AG08396 (cell line): Measurements from ENCODE around the gene SLC29A1.
A peak's percentile ranks its signal among the peaks of the same experiment; 100 is the strongest.

Experiments
- DNase-seq: peaks from one replicate; pipeline ENCODE4 v3.0.0; 2012; ENCODE audit warnings: low spot score, mixed read lengths

The SLC29A1 gene

GRCh38 chr6:44255105-44255808 lies 31.9 kb downstream of the SLC29A1 start:
- DNase-seq, result no peak

- DNase-seq, result no peak
Measured at GRCh38 chr6:44255871-44256774, 32.7 kb downstream of the SLC29A1 start.

GRCh38 chr6:44256775-44257024 lies 33.3 kb downstream of the SLC29A1 start:
- no peak for DNase-seq

- DNase-seq, result peak; percentile 92
Measured at GRCh38 chr6:44257025-44257752, 33.8 kb downstream of the SLC29A1 start, which contains the start of gene SLC35B2. Gene SLC35B2, minus strand, starts transcription at chr6:44257528. Its CDS starts 118 bp downstream, at chr6:44257410.

GRCh38 chr6:44257753-44258324 lies 34.4 kb downstream of the SLC29A1 start:
- no peak for DNase-seq

- DNase-seq, result no peak
Measured at GRCh38 chr6:44258325-44258863, 35.0 kb downstream of the SLC29A1 start.

- DNase-seq, result no peak
Measured at GRCh38 chr6:44258921-44259320, 35.5 kb downstream of the SLC29A1 start.

- DNase-seq, result no peak
Measured at GRCh38 chr6:44260011-44260410, 36.6 kb downstream of the SLC29A1 start.

- no peak for DNase-seq
Measured at GRCh38 chr6:44260451-44261297, 37.3 kb downstream of the SLC29A1 start.

- DNase-seq, result no peak
Measured at GRCh38 chr6:44261581-44261980, 38.2 kb downstream of the SLC29A1 start.

- no peak for DNase-seq
Measured at GRCh38 chr6:44262467-44263353, 39.3 kb downstream of the SLC29A1 start.

- DNase-seq, result no peak
Measured at GRCh38 chr6:44263354-44264100, 40.1 kb downstream of the SLC29A1 start.

GRCh38 chr6:44264154-44265006 lies 41.0 kb downstream of the SLC29A1 start:
- DNase-seq, result no peak

- peak; percentile 98 for DNase-seq
Measured at GRCh38 chr6:44265007-44265721, 41.8 kb downstream of the SLC29A1 start, which contains the start of gene NFKBIE. Gene NFKBIE, minus strand, starts transcription at chr6:44265551. Its CDS starts 205 bp downstream, at chr6:44265346.

- no peak for DNase-seq
Measured at GRCh38 chr6:44265722-44266233, 42.4 kb downstream of the SLC29A1 start.

GRCh38 chr6:44266347-44266746 lies 43.0 kb downstream of the SLC29A1 start:
- DNase-seq, result no peak

GRCh38 chr6:44267252-44267651 lies 43.9 kb downstream of the SLC29A1 start:
- no peak for DNase-seq
